HUES64 (cell line): Measurements from ENCODE around the gene HPGD.
"Not testable (repeated sequence)": the region's sequence is repeated elsewhere in the genome, so short reads cannot be mapped to it uniquely, and the experiment has no call there.

Experiments
- H3K27ac ChIP-seq: 2 replicates; pipeline ENCODE4 v1.7.0; 2013; ENCODE audit warnings: low read depth, low read length, inconsistent platforms
- H3K27me3 ChIP-seq: 2 replicates; pipeline ENCODE4 v1.6.1; 2013; ENCODE audit warnings: mild to moderate bottlenecking, low read length; ENCODE audit not compliant: insufficient read depth
- H3K36me3 ChIP-seq: 2 replicates; pipeline ENCODE4 v1.6.1; 2013; ENCODE audit warnings: mild to moderate bottlenecking, low read length; ENCODE audit not compliant: insufficient read depth
- H3K4me1 ChIP-seq: 2 replicates; pipeline ENCODE4 v1.6.1; 2013; ENCODE audit warnings: mild to moderate bottlenecking, low read length, moderate library complexity; ENCODE audit not compliant: insufficient read depth
- H3K4me3 ChIP-seq: 2 replicates; pipeline ENCODE4 v1.5.1; 2013; ENCODE audit warnings: mild to moderate bottlenecking, low read length, moderate library complexity
- H3K9ac ChIP-seq: 2 replicates; pipeline ENCODE4 v1.6.1; 2013; ENCODE audit warnings: mild to moderate bottlenecking, low read depth, low read length
- H3K9me3 ChIP-seq: 2 replicates; pipeline ENCODE4 v1.6.1; 2013; ENCODE audit warnings: low read depth, low read length; ENCODE audit not compliant: insufficient read depth
- WGBS: fragments of 150-250, 120-280 bp; methylation state at CpG from one replicate; pipeline ENCODE4 v1.1.7; 2013; ENCODE audit warnings: missing lambda C conversion rate; 5-methylcytosine and 5-hydroxymethylcytosine counted together

HPGD gene

GRCh38 chr4:174496631-174497432 lies 25.5 kb downstream of the HPGD start:
- no peak overlapping the region for H3K27ac ChIP-seq
- H3K9ac ChIP-seq, result no peak overlapping the region
- 0 out of 2 replicates have a peak, but pooled peaks cover 7% of the 10 kb centered on the region for H3K4me1 ChIP-seq
- no peaks in the 10 kb centered on the region for H3K27me3 ChIP-seq
- H3K4me3 ChIP-seq, result no peak overlapping the region
- 100% methylated on average over 2 of the region's 3 CpGs for WGBS
- no peaks in the 10 kb centered on the region for H3K36me3 ChIP-seq
- H3K9me3 ChIP-seq, result no peaks in the 10 kb centered on the region

- no peak overlapping the region for H3K9ac ChIP-seq
- WGBS, result 50% methylated on average over 2 of the region's 2 CpGs
- H3K36me3 ChIP-seq, result no peaks in the 10 kb centered on the region
- no peaks in the 10 kb centered on the region for H3K9me3 ChIP-seq
- H3K27ac ChIP-seq, result no peak overlapping the region
- H3K27me3 ChIP-seq, result no peaks in the 10 kb centered on the region
- H3K4me3 ChIP-seq, result no peak overlapping the region
- H3K4me1 ChIP-seq, result 0 out of 2 replicates have a peak, but pooled peaks cover 7% of the 10 kb centered on the region
These were observed 26.7 kb downstream of the HPGD start for GRCh38 chr4:174495626-174496025.

GRCh38 chr4:174494726-174495125 lies 27.6 kb downstream of the HPGD start:
- Histone ChIP-seq H3K36me3 (no peaks in the 10 kb centered on the region), H3K4me1 (0 out of 2 replicates have a peak, but pooled peaks cover 7% of the 10 kb centered on the region), H3K27me3 (no peaks in the 10 kb centered on the region), H3K9ac (no peak overlapping the region), H3K4me3 (no peak overlapping the region), H3K9me3 (no peaks in the 10 kb centered on the region), H3K27ac (no peak overlapping the region)
- 48% methylated on average over 3 of the region's 3 CpGs for WGBS

- Histone ChIP-seq H3K9me3 (no peaks in the 10 kb centered on the region), H3K27ac (no peak overlapping the region), H3K4me1 (0 out of 2 replicates have a peak, but pooled peaks cover 7% of the 10 kb centered on the region), H3K4me3 (no peak overlapping the region), H3K27me3 (no peaks in the 10 kb centered on the region), H3K36me3 (no peaks in the 10 kb centered on the region), H3K9ac (no peak overlapping the region)
These were observed 28.1 kb downstream of the HPGD start for GRCh38 chr4:174494146-174494545.

- Histone ChIP-seq H3K9me3 (no peaks in the 10 kb centered on the region), H3K4me1 (0 out of 2 replicates have a peak, but pooled peaks cover 7% of the 10 kb centered on the region), H3K9ac (no peak overlapping the region), H3K27ac (no peak overlapping the region), H3K4me3 (no peak overlapping the region), H3K36me3 (no peaks in the 10 kb centered on the region), H3K27me3 (no peaks in the 10 kb centered on the region)
- 93% methylated on average over 3 of the region's 3 CpGs for WGBS
These were observed 31.8 kb downstream of the HPGD start for GRCh38 chr4:174490451-174490961.

- not testable (repeated sequence) for H3K4me3 ChIP-seq, H3K9me3 ChIP-seq, H3K36me3 ChIP-seq, H3K27me3 ChIP-seq, H3K9ac ChIP-seq, H3K27ac ChIP-seq, H3K4me1 ChIP-seq
- WGBS, result 95% methylated on average over 10 of the region's 10 CpGs
These were observed 33.9 kb downstream of the HPGD start for GRCh38 chr4:174488368-174488767.

GRCh38 chr4:174485025-174485424 lies 37.3 kb downstream of the HPGD start:
- no peaks in the 10 kb centered on the region for H3K27me3 ChIP-seq
- no peak overlapping the region for H3K27ac ChIP-seq
- 95% methylated on average over 5 of the region's 5 CpGs for WGBS
- H3K4me3 ChIP-seq, result no peak overlapping the region
- no peak overlapping the region for H3K9ac ChIP-seq
- no peaks in the 10 kb centered on the region for H3K36me3 ChIP-seq
- H3K4me1 ChIP-seq, result no peaks in the 10 kb centered on the region
- H3K9me3 ChIP-seq, result no peaks in the 10 kb centered on the region

- no peaks in the 10 kb centered on the region for H3K36me3 ChIP-seq
- 92% methylated on average over 3 of the region's 3 CpGs for WGBS
- H3K27me3 ChIP-seq, result no peaks in the 10 kb centered on the region
- H3K9me3 ChIP-seq, result no peaks in the 10 kb centered on the region
- no peak overlapping the region for H3K4me3 ChIP-seq
- H3K4me1 ChIP-seq, result no peaks in the 10 kb centered on the region
- H3K27ac ChIP-seq, result no peak overlapping the region
- no peak overlapping the region for H3K9ac ChIP-seq
These were observed 38.5 kb downstream of the HPGD start for GRCh38 chr4:174483792-174484191.

- 96% methylated on average over 2 of the region's 2 CpGs for WGBS
- Histone ChIP-seq H3K27ac (no peak overlapping the region), H3K9me3 (no peaks in the 10 kb centered on the region), H3K4me3 (no peak overlapping the region), H3K27me3 (no peaks in the 10 kb centered on the region), H3K4me1 (no peaks in the 10 kb centered on the region), H3K36me3 (no peaks in the 10 kb centered on the region), H3K9ac (no peak overlapping the region)
These were observed 43.1 kb downstream of the HPGD start for GRCh38 chr4:174479140-174479539.

GRCh38 chr4:174475528-174475927 lies 46.8 kb downstream of the HPGD start:
- H3K9me3 ChIP-seq, result no peaks in the 10 kb centered on the region
- 100% methylated on average over 3 of the region's 3 CpGs for WGBS
- no peak overlapping the region for H3K27ac ChIP-seq
- no peaks in the 10 kb centered on the region for H3K27me3 ChIP-seq
- H3K36me3 ChIP-seq, result no peaks in the 10 kb centered on the region
- H3K4me3 ChIP-seq, result no peak overlapping the region
- no peaks in the 10 kb centered on the region for H3K4me1 ChIP-seq
- no peak overlapping the region for H3K9ac ChIP-seq

GRCh38 chr4:174474457-174475075 lies 47.7 kb downstream of the HPGD start:
- Histone ChIP-seq H3K4me3 (no peak overlapping the region), H3K27ac (no peak overlapping the region), H3K4me1 (no peaks in the 10 kb centered on the region), H3K27me3 (no peaks in the 10 kb centered on the region), H3K9ac (no peak overlapping the region), H3K36me3 (no peaks in the 10 kb centered on the region), H3K9me3 (no peaks in the 10 kb centered on the region)
- 80% methylated on average over 8 of the region's 8 CpGs for WGBS
